NOMO-1 (cell line): ENCODE data around the gene DNAH10.

Experiments used
- DNase-seq, 2 experiments: peaks; one replicate each; lab custom pipeline; 2025; ENCODE audit not compliant: unreplicated experiment in 2 of 2; lab: John Stamatoyannopoulos, UW

DNAH10 gene

GRCh38 chr12:123924539-123924938, 162.4 kb downstream of the DNAH10 start:
- no peak for DNase-seq

DNA sequence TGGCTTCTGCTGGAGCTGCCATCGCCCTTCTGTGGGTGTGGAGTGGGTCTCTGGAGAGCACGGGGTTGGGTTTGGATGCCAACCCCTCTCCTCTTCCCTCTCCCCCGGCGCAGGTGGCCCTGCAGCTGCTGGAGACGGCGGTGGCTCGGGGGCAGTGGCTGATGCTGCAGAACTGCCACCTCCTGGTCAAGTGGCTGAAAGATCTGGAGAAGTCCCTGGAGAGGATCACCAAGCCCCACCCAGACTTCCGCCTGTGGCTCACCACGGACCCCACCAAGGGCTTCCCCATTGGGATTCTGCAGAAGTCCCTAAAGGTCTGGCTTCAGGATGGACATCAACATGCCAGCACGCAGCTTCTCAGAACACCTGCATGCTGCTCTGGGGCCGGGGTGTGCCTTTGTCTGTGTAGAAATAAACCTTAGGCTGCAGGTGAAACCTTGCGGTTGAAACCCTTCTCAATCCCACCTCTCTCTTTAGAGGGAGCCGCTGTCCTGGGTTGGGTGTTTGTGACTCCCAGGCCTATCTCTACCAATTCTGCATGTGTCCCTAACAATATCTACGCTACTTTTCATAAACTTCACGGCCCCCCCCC, 166.3 kb downstream of the DNAH10 start:
- DNase-seq: peak in 1 of 2 experiments; percentile 28

- DNase-seq: no peak
Measured at GRCh38 chr12:123928897-123929296, 166.8 kb downstream of the DNAH10 start.

DNA sequence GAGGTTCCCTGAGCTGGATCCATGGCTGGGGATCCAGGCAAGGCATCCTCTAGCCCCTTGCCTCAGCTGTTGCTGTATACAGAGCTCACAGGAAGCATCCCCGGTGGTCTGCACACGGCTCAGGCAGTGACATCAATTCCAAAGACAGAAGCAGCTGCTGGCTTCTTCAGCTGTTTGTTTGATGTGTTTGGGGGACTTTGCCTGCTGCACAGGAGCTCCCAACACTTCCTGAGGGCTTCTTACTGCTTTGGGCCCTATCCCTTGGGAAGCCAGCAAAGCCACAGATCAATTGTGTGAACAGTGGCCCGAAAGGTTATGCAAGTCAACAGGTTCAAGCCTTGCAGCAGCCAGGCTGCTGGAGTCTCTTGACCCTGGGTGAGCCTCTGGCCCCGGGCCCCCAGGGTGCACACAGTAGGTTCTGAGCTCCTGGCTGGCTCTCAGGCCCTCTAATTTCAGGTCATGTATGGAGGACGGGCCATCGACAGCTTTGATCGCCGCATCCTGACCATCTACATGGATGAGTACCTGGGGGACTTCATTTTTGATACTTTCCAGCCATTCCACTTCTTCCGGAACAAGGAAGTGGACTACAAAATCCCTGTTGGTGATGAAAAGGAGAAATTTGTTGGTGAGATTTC, 168.0 kb downstream of the DNAH10 start:
- no peak for DNase-seq

GRCh38 chr12:123931686-123932321, 169.7 kb downstream of the DNAH10 start:
- DNase-seq: no peak

DNA sequence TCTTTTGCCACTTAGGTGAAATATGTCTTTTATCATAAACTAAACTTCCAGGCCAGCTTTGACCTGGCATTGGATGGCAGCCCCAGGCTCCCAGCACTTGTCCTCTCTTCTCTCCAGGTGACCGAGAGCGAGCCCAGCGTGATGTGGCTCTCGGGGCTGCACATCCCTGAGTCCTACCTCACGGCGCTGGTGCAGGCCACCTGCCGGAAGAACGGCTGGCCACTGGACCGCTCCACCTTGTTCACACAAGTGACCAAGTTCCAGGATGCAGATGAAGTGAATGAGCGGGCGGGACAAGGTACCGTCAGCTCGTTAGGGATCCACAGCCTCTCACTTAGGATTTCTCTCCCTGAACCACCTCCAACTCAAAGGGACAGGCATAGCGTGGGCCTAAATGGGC, 171.1 kb downstream of the DNAH10 start:
- DNase-seq: no peak

DNA sequence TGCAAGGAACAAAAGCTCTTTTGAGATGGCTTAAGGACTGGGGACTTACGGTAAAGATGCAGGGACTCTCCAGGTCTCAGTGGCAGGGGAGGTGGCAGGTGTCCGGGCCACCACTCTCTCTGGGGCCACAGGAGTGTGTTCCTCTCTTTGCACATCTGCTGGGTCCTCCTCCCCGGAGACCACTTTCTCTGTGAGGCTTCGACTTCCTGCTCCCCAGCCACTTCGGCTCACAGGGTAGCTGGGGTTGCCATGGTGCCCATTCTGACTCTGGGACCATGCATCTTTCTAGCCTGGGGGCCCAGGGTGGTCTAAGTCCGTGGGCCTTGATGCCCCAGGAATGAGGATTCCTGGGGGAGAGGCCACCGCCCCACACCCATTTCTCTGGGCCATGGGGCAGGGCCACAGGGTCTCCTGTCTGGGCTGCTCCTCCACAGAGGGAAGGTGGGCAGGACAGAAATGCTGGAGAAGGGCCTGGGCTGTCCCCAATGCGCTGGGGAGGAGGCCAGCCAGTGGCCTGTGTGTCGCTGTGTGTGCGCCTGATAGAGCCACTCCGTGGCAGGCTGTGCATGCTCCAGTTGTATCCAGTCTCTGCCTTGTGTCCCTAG, 172.0 kb downstream of the DNAH10 start:
- DNase-seq: no peak

GRCh38 chr12:123934829-123935228, 172.7 kb downstream of the DNAH10 start:
- DNase-seq: peak in 1 of 2 experiments; percentile 15

- DNase-seq: no peak
Measured at GRCh38 chr12:123935956-123936355, 173.9 kb downstream of the DNAH10 start.

- no peak for DNase-seq
Measured at GRCh38 chr12:123936471-123936870, 174.4 kb downstream of the DNAH10 start.

DNA sequence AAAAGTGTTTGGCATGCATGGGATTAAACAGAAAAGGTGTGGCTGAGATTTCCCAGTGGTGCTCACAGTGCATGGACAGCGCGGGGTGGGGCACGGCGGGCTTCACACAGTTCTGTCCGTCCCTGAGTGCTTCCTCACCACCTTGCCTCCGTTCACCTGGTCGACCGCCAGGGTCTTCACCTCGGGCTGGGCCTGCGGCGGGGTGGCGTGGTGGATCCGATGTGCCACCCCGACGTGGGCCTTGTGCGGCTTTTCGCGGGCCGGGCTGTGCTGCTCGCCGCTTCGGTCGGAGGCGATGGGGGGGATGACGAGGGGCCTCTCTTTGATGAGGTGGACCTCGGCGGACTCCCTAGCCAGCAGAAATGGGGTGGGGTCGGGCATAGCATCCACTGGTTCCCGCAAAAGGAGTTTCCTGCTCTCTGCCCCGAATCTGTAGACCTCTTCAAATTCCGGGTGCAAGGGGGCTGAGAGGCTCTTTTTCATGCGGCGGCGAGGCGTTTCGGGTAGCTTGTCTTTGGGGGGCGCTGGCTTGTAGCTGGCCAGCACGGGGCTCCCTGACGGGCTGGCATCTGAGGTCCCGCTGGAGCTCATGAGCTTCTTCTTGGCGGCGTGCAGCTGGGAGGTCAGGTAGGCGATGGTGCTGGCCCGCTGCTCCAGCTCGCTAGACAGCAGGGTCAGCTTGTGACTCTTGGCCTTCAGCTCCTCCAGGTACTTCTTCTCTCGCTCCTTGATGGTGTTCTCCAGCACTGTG, 175.0 kb downstream of the DNAH10 start:
- DNase-seq: no peak

- DNase-seq: no peak
Measured at GRCh38 chr12:123937707-123938591, 175.8 kb downstream of the DNAH10 start.

- DNase-seq: no peak
Measured at GRCh38 chr12:123938679-123939480, 176.8 kb downstream of the DNAH10 start.

DNA sequence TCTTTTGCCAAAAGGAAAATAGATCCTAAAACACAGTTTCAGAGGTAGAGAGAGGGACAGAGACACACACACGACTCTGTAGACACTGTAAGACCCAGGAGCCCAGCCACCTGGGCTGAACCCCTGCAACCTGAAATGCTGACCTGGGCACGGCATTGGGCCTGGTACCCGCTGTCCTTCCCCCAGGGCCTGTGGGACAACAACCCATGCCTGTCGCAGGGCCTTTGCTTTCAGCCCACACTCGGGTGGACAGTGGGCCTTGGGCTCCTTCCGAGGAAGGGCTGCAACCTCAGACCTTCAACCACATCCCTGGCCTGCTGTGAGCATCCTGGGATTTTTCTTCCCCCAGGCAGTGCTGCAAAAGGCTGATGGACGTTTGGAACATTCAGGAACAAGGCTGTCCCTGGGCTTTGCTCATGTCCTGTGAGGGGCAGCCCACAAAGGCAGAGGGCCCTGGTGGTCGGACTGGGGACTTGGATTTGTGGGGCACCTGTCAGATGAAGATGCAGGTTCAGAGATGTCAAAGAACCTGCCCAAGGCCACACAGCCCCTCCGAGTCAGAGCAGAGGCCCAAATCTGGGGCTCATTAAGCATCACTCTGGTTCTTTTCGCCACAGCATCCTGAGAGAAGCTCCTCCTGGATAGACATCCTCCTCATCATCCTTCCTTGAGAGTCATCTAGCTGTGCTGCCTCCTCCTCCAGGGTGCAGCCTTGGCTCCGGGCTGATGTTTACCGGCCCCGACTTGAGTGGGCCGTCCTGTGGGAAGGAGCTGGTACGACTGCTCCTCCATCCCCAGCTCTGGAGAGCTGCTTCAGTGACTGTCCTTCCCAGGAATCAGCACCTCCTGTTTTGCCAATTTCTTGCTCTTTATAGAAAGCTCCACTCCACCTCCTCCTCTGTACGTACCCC, 177.9 kb downstream of the DNAH10 start:
- DNase-seq: no peak

GRCh38 chr12:123940627-123940966, 178.5 kb downstream of the DNAH10 start:
- DNase-seq: no peak

GRCh38 chr12:123941000-123941399, 178.9 kb downstream of the DNAH10 start:
- no peak for DNase-seq

GRCh38 chr12:123941624-123942237, 179.6 kb downstream of the DNAH10 start:
- DNase-seq: peak in 1 of 2 experiments; percentile 34

DNA sequence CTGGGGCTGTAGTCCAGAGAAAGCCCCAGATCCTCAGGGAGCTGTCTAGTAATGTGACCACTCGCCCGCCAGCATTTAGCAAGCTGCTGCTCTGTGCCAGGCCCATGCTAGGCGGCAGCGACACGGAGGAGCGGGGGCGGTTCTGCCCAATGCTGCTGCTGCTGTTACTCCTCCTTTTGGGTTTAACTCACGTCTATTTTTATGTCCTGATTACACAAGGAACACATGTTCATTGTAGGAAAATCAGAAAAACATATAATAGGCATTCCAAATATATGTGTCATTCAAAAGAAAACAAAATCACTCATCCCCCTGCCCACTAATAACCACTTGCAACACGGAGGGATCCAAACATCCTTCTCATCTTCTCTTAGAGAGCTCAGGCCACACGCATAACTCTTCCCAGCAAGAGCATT, 180.1 kb downstream of the DNAH10 start:
- DNase-seq: no peak
